Keratinocyte (primary cell): ENCODE data around the gene MRPL28. TPM values are rescaled to one million over a fixed set of nuclear protein-coding genes. Genes with fewer than 3 reads are reported as not detected.

Experiments used
- DNase-seq: peaks from one replicate; pipeline ENCODE4 v3.0.0-alpha.2; 2011; ENCODE audit warnings: low read depth, missing footprints, low spot score
- FAIRE-seq: peaks from 2 replicates; lab custom pipeline; 2011; peaks lifted over from hg19 to GRCh38; lab: Jason Lieb, UNC
- H2AFZ ChIP-seq: 2 replicates; pipeline ENCODE4 v1.6.0; 2012; ENCODE audit warnings: low read length, control low read depth, inconsistent platforms; ENCODE audit not compliant: control insufficient read depth
- H3K27ac ChIP-seq: 2 replicates; pipeline ENCODE4 v1.5.1; 2011; ENCODE audit warnings: low read length; ENCODE audit not compliant: control insufficient read depth, insufficient read depth
- H3K27me3 ChIP-seq: 3 replicates; pipeline ENCODE4 v1.6.0; 2011; ENCODE audit warnings: low read length; ENCODE audit not compliant: control insufficient read depth, insufficient read depth; ENCODE audit errors: extremely low read depth
- H3K36me3 ChIP-seq, 2 experiments: 2 replicates in 1 of 2; 3 replicates in 1 of 2; pipeline ENCODE4 v1.5.1; 2011; ENCODE audit warnings: low read length in 2 of 2, mild to moderate bottlenecking in 1 of 2; ENCODE audit not compliant: control insufficient read depth in 2 of 2, insufficient read depth in 2 of 2; ENCODE audit errors: extremely low read depth in 1 of 2
- H3K4me1 ChIP-seq: 3 replicates; pipeline ENCODE4 v1.5.1; 2011; ENCODE audit warnings: low read length; ENCODE audit not compliant: control insufficient read depth, insufficient read depth; ENCODE audit errors: extremely low read depth
- H3K4me2 ChIP-seq: 3 replicates; pipeline ENCODE4 v1.6.0; 2011; ENCODE audit warnings: low read depth, low read length; ENCODE audit not compliant: control insufficient read depth, insufficient read depth; ENCODE audit errors: extremely low read depth
- H3K4me3 ChIP-seq, 3 experiments: fragments of 200-600 bp in 1 of 3; sonication (generic) in 1 of 3; 2 replicates in 2 of 3; 3 replicates in 1 of 3; pipeline ENCODE4 v1.5.1; 2011 to 2016; ENCODE audit warnings: low read length in 3 of 3, mild to moderate bottlenecking in 3 of 3, control low read depth in 2 of 3, inconsistent platforms in 1 of 3, low read depth in 1 of 3, mixed read lengths in 1 of 3, mixed run types in 1 of 3, moderate library complexity in 1 of 3; ENCODE audit not compliant: control insufficient read depth in 2 of 3, insufficient read depth in 2 of 3; ENCODE audit errors: extremely low read depth in 1 of 3
- H3K79me2 ChIP-seq: 2 replicates; pipeline ENCODE4 v1.6.0; 2012; ENCODE audit warnings: low read length; ENCODE audit not compliant: control insufficient read depth, insufficient read depth
- H3K9ac ChIP-seq: 3 replicates; pipeline ENCODE4 v1.6.0; 2011; ENCODE audit warnings: low read length; ENCODE audit not compliant: control insufficient read depth, insufficient read depth; ENCODE audit errors: extremely low read depth
- H3K9me1 ChIP-seq: 3 replicates; pipeline ENCODE4 v1.6.0; 2011; ENCODE audit warnings: low read length; ENCODE audit not compliant: control insufficient read depth, insufficient read depth; ENCODE audit errors: extremely low read depth
- H3K9me3 ChIP-seq: 2 replicates; pipeline ENCODE4 v1.5.1; 2012; ENCODE audit warnings: low read depth, low read length; ENCODE audit not compliant: control insufficient read depth
- H4K20me1 ChIP-seq: 3 replicates; pipeline ENCODE4 v1.6.0; 2011; ENCODE audit warnings: low read length; ENCODE audit not compliant: control insufficient read depth, insufficient read depth; ENCODE audit errors: extremely low read depth
- EZH2 ChIP-seq: IDR thresholded peaks from one replicate; pipeline ENCODE4 v1.6.1; 2012; ENCODE audit warnings: inconsistent platforms, mild to moderate bottlenecking, low read length, moderate library complexity
- dilution Hi-C: fragments of 300-500 bp; cut with MboI; formaldehyde crosslinking; loops from one replicate; pipeline ENCODE4 v1.7.0; 2020; ENCODE audit warnings: low sequenced_read_pairs; ENCODE audit not compliant: extremely low pct_ligation_motif_present
- polyA plus RNA-seq, 5 experiments: library from polyadenylated mRNA; depleted of rRNA in 3 of 5; stranded (reverse) in 3 of 5; stranded (forward) in 1 of 5; unstranded in 1 of 5; fragments of >200 nt; gene quantifications; 1 replicate in 1 of 5; 2 replicates in 3 of 5; 3 replicates in 1 of 5; pipeline versions ENCODE4 v1.2.1 to v1.2.3, GENCODE V29; 2011 to 2012; ENCODE audit warnings: missing spikeins in 2 of 5, low read depth in 1 of 5, low replicate concordance in 1 of 5
- TF ChIP-seq, protein P1 (sequence below), 3 experiments: IDR thresholded peaks in 1 of 3; conservative IDR thresholded peaks in 1 of 3; optimal IDR thresholded peaks in 1 of 3; 2 replicates in 2 of 3; 3 replicates in 1 of 3; pipeline versions ENCODE3 to v1.5.1; 2011; ENCODE audit warnings: low read length in 3 of 3, mild to moderate bottlenecking in 3 of 3, moderate library complexity in 2 of 3, control low read depth in 1 of 3, inconsistent platforms in 1 of 3; ENCODE audit not compliant: insufficient read depth in 2 of 3; ENCODE audit errors: extremely low read depth in 1 of 3

MRPL28 gene
- polyA plus RNA-seq, 1 donor (not counting 4 experiments of a cell fraction or from before 2014, with no cell fraction given): 115 TPM

DNA sequence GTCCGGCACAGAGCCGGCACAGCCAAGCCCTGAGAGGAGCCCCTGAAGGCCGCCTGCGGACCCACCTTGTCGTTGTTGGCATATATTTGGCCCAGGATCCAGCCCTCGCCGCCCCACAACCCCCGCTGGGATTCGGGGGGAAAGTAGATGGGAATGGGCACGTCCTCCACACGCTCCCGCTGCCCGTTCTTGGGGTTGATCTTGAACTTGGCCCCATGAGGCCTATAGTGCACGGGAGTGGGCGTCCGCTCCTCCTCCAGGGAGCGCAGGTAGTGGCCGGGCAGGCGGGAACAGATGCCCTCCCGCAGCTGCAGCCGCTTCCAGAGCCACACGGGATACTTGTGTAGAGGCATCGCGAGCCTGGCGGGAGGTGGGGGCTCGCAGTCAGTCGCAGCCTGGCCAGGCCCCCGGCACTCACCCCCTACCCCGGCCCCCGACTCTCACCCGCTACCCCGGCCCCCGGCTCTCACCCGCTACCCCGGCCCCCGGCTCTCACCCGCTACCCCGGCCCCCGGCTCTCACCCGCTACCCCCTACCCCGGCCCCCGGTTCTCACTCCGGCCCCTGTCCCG is 387 bp downstream of the MRPL28 start:
- H3K27me3 ChIP-seq: no peaks in the 10 kb centered on the region
- peaks cover 12% of the 10 kb centered on the region for H3K4me1 ChIP-seq
- H3K27ac ChIP-seq: no peak overlapping the region
- H3K36me3 ChIP-seq: peaks cover 11 to 23% of the 10 kb centered on the region in 2 experiments
- no peak for FAIRE-seq
- TF ChIP-seq, protein P1, sequence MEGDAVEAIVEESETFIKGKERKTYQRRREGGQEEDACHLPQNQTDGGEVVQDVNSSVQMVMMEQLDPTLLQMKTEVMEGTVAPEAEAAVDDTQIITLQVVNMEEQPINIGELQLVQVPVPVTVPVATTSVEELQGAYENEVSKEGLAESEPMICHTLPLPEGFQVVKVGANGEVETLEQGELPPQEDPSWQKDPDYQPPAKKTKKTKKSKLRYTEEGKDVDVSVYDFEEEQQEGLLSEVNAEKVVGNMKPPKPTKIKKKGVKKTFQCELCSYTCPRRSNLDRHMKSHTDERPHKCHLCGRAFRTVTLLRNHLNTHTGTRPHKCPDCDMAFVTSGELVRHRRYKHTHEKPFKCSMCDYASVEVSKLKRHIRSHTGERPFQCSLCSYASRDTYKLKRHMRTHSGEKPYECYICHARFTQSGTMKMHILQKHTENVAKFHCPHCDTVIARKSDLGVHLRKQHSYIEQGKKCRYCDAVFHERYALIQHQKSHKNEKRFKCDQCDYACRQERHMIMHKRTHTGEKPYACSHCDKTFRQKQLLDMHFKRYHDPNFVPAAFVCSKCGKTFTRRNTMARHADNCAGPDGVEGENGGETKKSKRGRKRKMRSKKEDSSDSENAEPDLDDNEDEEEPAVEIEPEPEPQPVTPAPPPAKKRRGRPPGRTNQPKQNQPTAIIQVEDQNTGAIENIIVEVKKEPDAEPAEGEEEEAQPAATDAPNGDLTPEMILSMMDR (optimal IDR thresholded peaks at IDR 0.05 in 1 of 3, IDR thresholded peaks at IDR 0.05 in 1 of 3, conservative IDR thresholded peaks at IDR 0.05 in 1 of 3; ENCODE audit: extremely low read depth in 1 of 3, insufficient read depth in 2 of 3, low read length in 3 of 3): no peak
- no peak for TF ChIP-seq EZH2
- peaks cover 2% of the 10 kb centered on the region for H4K20me1 ChIP-seq
- H3K79me2 ChIP-seq: peaks cover 6% of the 10 kb centered on the region
- dilution Hi-C loops: no loop called here
- H3K9ac ChIP-seq: peak overlapping the region; percentile 50
- peak overlapping the region; percentile 43 to 67 (median 62) for H3K4me3 ChIP-seq
- H3K9me3 ChIP-seq: no peaks in the 10 kb centered on the region
- H2AFZ ChIP-seq: no peak overlapping the region
- no peak for DNase-seq
- H3K9me1 ChIP-seq: no peaks in the 10 kb centered on the region
- H3K4me2 ChIP-seq: peak overlapping the region; percentile 87

DNA sequence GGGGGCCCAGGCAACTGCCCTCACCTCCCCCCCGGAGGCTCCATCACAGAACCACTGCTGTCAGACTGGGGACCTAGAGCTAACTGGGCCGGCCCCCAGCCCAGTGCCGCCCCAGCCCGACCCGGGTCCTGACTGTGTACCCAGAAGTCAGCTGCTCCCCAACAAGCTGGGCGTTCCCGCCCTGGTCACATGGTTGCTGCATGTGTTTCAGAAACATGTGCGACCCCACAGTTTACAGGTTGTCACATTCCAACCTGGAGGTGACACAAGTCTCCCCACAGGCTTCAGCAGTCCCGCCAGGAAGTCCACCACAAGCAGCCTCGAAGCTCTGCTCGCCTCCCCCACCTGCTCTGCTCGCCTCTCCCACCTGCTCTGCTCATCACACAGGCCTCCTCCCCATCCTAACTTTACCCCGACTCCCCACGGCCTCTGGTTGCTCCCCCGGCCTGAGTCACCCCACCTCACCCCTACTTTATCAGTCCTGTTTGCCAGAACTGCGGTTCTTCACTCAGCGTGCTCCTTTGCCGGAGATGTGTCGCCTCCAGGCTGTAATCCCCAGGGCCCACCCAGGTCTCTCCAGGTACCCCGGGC is 968 bp downstream of the MRPL28 start:
- H3K9ac ChIP-seq: peak overlapping the region; percentile 50
- no peaks in the 10 kb centered on the region for H3K9me3 ChIP-seq
- TF ChIP-seq, protein P1 (optimal IDR thresholded peaks at IDR 0.05 in 1 of 3, IDR thresholded peaks at IDR 0.05 in 1 of 3, conservative IDR thresholded peaks at IDR 0.05 in 1 of 3; ENCODE audit: extremely low read depth in 1 of 3, insufficient read depth in 2 of 3, low read length in 3 of 3): no peak
- TF ChIP-seq EZH2: no peak
- H3K9me1 ChIP-seq: no peaks in the 10 kb centered on the region
- peaks cover 2% of the 10 kb centered on the region for H4K20me1 ChIP-seq
- H3K4me3 ChIP-seq: peak overlapping the region; percentile 43 to 67 (median 62)
- no peak overlapping the region for H2AFZ ChIP-seq
- no peak for DNase-seq
- H3K4me1 ChIP-seq: peaks cover 12% of the 10 kb centered on the region
- no peak for FAIRE-seq
- dilution Hi-C loops: no loop called here
- peaks cover 6% of the 10 kb centered on the region for H3K79me2 ChIP-seq
- peaks cover 11 to 20% of the 10 kb centered on the region in 2 experiments for H3K36me3 ChIP-seq
- H3K27ac ChIP-seq: no peak overlapping the region
- H3K27me3 ChIP-seq: no peaks in the 10 kb centered on the region
- peak overlapping the region; percentile 87 for H3K4me2 ChIP-seq
